ENCODE results near the gene TOMM7.

GRCh38 chr7:22826593-22826992, 3.9 kb upstream of the TOMM7 start:
- no peak for TF ChIP-seq CTCF (conservative IDR thresholded peaks at IDR 0.05)
- TF ChIP-seq ZFX (IDR thresholded peaks at IDR 0.05) = no peak
